ENCODE data around the gene NRF1.

DNA sequence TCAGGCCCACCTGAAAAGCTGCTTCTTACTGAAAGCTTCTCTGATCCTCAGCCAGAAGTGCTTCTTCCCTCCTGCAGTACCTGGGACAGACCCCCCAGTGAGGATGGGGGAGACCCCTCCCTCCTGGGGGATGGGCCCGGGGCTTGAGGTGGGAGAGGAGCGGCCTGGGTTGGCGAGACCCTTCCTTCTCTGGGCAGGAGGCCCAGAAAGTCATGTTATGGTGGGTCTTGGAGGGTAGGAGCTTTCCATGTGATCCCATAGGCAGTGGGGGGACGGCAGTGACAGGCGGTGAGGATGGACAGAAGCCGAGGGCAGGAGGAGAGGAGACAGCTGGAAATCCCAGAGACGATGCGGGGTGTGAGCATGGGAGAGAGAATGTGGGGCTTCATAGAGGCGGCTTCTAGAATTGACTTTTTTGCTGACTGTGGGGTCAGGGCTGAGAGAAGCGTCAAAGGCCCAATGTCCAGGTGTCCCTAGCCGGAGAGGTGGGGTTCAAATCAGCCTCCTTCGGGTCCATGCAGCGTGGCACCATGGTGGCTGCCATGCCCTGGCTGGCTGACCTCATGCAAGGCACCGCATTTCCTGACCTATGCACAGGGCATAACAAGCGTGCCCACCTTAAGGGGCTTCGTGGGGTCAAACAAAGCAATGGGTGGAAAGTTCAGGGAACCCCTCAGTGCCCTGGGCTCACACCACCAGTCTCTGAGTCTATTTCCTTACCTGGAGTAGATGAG lies 187.3 kb downstream of the NRF1 start:
- TF ChIP-seq CTCF (conservative IDR thresholded peaks at IDR 0.05; ENCODE audit: low read depth, low read length), result no peak
- TF ChIP-seq EZH2phosphoT487 (IDR thresholded peaks at IDR 0.05; ENCODE audit: borderline replicate concordance, low read length), result no peak
